ENCODE results near the gene AP2M1. TPM values are rescaled to one million over a fixed set of nuclear protein-coding genes. Genes with fewer than 3 reads are reported as not detected.

AP2M1 gene
- total and polyA plus RNA-seq, 2 of the 13 experiments (the other 11 are each of a cell fraction or from before 2014, with no cell fraction given), result 126 to 146 TPM

DNA sequence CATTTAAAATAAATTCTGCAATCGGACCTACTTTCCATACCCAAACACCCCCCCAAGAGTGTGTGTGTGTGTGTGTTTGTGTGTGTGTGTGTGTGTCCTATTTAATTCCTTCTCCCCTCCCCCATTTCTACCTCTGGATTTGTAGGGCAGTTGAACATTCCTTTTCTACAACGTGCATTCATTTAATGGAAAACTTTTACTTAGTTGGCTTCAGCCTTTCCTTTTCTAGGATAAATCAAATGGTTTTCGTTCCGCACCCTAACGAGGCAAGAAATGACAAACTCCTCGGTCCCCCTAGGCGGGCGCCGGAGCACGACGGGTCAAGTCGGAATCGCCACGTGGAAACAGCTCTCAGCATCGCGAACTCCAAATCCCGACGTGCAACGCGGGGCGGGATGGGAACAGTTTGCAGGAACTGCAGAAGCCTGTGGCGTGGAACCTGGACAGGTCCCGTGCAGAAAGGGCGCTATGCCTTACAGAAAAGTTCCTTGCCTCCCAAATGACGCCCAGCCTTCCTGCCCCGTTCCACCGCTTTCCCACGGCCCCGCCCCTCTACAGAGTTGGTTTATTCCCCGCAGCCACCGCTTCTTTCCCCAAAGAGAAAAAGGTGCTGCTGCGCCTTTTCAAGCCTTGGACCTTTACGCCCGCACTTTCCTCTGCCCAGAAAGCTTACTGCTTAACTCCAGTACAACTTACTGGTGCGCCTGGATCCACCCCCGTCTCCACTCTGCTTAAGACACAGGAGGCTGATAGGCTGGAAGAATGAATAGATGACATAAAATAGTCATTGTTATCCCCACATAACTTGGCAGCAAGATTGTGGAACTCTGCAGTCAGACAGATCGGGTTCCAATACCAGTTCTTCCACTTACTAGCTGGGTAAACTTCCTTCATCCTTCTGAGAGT, 40.6 kb upstream of the AP2M1 start (continued):
- TF ChIP-seq, protein P1, sequence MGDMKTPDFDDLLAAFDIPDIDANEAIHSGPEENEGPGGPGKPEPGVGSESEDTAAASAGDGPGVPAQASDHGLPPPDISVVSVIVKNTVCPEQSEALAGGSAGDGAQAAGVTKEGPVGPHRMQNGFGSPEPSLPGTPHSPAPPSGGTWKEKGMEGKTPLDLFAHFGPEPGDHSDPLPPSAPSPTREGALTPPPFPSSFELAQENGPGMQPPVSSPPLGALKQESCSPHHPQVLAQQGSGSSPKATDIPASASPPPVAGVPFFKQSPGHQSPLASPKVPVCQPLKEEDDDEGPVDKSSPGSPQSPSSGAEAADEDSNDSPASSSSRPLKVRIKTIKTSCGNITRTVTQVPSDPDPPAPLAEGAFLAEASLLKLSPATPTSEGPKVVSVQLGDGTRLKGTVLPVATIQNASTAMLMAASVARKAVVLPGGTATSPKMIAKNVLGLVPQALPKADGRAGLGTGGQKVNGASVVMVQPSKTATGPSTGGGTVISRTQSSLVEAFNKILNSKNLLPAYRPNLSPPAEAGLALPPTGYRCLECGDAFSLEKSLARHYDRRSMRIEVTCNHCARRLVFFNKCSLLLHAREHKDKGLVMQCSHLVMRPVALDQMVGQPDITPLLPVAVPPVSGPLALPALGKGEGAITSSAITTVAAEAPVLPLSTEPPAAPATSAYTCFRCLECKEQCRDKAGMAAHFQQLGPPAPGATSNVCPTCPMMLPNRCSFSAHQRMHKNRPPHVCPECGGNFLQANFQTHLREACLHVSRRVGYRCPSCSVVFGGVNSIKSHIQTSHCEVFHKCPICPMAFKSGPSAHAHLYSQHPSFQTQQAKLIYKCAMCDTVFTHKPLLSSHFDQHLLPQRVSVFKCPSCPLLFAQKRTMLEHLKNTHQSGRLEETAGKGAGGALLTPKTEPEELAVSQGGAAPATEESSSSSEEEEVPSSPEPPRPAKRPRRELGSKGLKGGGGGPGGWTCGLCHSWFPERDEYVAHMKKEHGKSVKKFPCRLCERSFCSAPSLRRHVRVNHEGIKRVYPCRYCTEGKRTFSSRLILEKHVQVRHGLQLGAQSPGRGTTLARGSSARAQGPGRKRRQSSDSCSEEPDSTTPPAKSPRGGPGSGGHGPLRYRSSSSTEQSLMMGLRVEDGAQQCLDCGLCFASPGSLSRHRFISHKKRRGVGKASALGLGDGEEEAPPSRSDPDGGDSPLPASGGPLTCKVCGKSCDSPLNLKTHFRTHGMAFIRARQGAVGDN (CRISPR knock-in tag; IDR thresholded peaks at IDR 0.05), result peak; percentile 98
- TF ChIP-seq ZNF749 (CRISPR knock-in tag; IDR thresholded peaks at IDR 0.05; ENCODE audit: borderline replicate concordance), result 0 out of 2 replicates have a peak, but pooled peaks have one; percentile 53
- 0 out of 2 replicates have a peak, but pooled peaks have one; percentile 23 for TF ChIP-seq ZNF773 (CRISPR knock-in tag; IDR thresholded peaks at IDR 0.05; ENCODE audit: borderline replicate concordance)
- TF ChIP-seq SNAI1 (CRISPR knock-in tag; IDR thresholded peaks at IDR 0.05; ENCODE audit: borderline replicate concordance), result 0 out of 2 replicates have a peak, but pooled peaks have one; percentile 30
- TF ChIP-seq PITX1 (CRISPR knock-in tag; IDR thresholded peaks at IDR 0.05), result peak; percentile 58; the same call in 1 of the 2 replicates
- TF ChIP-seq, protein P2, sequence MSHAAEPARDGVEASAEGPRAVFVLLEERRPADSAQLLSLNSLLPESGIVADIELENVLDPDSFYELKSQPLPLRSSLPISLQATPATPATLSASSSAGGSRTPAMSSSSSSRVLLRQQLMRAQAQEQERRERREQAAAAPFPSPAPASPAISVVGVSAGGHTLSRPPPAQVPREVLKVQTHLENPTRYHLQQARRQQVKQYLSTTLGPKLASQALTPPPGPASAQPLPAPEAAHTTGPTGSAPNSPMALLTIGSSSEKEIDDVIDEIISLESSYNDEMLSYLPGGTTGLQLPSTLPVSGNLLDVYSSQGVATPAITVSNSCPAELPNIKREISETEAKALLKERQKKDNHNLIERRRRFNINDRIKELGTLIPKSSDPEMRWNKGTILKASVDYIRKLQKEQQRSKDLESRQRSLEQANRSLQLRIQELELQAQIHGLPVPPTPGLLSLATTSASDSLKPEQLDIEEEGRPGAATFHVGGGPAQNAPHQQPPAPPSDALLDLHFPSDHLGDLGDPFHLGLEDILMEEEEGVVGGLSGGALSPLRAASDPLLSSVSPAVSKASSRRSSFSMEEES (CRISPR knock-in tag; IDR thresholded peaks at IDR 0.05), result peak; percentile 61; the same call in 1 of the 2 replicates
- TF ChIP-seq HDAC1 (CRISPR knock-in tag; IDR thresholded peaks at IDR 0.05), result peak; percentile 91
- TF ChIP-seq, protein P3, sequence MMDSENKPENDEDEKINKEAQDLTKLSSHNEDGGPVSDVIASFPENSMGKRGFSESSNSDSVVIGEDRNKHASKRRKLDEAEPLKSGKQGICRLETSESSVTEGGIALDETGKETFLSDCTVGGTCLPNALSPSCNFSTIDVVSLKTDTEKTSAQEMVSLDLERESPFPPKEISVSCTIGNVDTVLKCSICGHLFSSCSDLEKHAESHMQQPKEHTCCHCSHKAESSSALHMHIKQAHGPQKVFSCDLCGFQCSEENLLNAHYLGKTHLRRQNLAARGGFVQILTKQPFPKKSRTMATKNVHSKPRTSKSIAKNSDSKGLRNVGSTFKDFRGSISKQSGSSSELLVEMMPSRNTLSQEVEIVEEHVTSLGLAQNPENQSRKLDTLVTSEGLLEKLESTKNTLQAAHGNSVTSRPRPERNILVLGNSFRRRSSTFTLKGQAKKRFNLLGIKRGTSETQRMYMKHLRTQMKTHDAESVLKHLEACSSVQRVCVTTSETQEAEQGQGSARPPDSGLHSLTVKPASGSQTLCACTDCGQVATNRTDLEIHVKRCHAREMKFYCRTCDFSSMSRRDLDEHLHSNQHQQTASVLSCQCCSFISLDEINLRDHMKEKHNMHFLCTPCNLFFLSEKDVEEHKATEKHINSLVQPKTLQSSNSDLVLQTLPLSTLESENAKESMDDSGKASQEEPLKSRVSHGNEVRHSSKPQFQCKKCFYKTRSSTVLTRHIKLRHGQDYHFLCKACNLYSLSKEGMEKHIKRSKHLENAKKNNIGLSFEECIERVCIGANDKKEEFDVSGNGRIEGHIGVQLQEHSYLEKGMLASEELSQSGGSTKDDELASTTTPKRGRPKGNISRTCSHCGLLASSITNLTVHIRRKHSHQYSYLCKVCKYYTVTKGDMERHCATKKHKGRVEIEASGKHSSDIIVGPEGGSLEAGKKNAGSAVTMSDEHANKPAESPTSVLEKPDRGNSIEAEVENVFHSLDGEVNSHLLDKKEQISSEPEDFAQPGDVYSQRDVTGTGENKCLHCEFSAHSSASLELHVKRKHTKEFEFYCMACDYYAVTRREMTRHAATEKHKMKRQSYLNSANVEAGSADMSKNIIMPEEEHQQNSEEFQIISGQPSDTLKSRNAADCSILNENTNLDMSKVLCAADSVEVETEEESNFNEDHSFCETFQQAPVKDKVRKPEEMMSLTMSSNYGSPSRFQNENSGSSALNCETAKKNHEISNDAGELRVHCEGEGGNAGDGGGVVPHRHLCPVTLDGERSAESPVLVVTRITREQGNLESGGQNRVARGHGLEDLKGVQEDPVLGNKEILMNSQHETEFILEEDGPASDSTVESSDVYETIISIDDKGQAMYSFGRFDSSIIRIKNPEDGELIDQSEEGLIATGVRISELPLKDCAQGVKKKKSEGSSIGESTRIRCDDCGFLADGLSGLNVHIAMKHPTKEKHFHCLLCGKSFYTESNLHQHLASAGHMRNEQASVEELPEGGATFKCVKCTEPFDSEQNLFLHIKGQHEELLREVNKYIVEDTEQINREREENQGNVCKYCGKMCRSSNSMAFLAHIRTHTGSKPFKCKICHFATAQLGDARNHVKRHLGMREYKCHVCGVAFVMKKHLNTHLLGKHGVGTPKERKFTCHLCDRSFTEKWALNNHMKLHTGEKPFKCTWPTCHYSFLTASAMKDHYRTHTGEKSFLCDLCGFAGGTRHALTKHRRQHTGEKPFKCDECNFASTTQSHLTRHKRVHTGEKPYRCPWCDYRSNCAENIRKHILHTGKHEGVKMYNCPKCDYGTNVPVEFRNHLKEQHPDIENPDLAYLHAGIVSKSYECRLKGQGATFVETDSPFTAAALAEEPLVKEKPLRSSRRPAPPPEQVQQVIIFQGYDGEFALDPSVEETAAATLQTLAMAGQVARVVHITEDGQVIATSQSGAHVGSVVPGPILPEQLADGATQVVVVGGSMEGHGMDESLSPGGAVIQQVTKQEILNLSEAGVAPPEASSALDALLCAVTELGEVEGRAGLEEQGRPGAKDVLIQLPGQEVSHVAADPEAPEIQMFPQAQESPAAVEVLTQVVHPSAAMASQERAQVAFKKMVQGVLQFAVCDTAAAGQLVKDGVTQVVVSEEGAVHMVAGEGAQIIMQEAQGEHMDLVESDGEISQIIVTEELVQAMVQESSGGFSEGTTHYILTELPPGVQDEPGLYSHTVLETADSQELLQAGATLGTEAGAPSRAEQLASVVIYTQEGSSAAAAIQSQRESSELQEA (CRISPR knock-in tag; IDR thresholded peaks at IDR 0.05; ENCODE audit: not compliant biosample characterization), result peak; percentile 46
- no peak for TF ChIP-seq CAMTA2 (CRISPR knock-in tag; IDR thresholded peaks at IDR 0.05; ENCODE audit: borderline replicate concordance)
- TF ChIP-seq HES4 (CRISPR knock-in tag; IDR thresholded peaks at IDR 0.05; ENCODE audit: borderline replicate concordance), result peak; percentile 86
- peak; percentile 54; the same call in 1 of the 2 replicates for TF ChIP-seq NAIF1 (CRISPR knock-in tag; IDR thresholded peaks at IDR 0.05; ENCODE audit: borderline replicate concordance)
- TF ChIP-seq ATRX (CRISPR knock-in tag; IDR thresholded peaks at IDR 0.05; ENCODE audit: borderline replicate concordance), result no peak
- TF ChIP-seq ZKSCAN8 (CRISPR knock-in tag; IDR thresholded peaks at IDR 0.05; ENCODE audit: borderline replicate concordance), result 0 out of 2 replicates have a peak, but pooled peaks have one; percentile 24
